EL (cell line): ENCODE data around the gene AATK.

Source experiments
- DNase-seq: peaks from one replicate; pipeline ENCODE4 v3.0.0-alpha.2; 2016

The AATK gene

GRCh38 chr17:81179861-81180260 is 13.8 kb upstream of the AATK start:
- no peak for DNase-seq

- DNase-seq, result no peak
These were observed 13.2 kb upstream of the AATK start for GRCh38 chr17:81179220-81179619.

- DNase-seq, result no peak
These were observed 12.4 kb upstream of the AATK start for GRCh38 chr17:81178136-81179091.

GRCh38 chr17:81176666-81177065 is 10.6 kb upstream of the AATK start:
- DNase-seq, result no peak

GRCh38 chr17:81173762-81174155 is 7.7 kb upstream of the AATK start:
- DNase-seq, result no peak

DNA sequence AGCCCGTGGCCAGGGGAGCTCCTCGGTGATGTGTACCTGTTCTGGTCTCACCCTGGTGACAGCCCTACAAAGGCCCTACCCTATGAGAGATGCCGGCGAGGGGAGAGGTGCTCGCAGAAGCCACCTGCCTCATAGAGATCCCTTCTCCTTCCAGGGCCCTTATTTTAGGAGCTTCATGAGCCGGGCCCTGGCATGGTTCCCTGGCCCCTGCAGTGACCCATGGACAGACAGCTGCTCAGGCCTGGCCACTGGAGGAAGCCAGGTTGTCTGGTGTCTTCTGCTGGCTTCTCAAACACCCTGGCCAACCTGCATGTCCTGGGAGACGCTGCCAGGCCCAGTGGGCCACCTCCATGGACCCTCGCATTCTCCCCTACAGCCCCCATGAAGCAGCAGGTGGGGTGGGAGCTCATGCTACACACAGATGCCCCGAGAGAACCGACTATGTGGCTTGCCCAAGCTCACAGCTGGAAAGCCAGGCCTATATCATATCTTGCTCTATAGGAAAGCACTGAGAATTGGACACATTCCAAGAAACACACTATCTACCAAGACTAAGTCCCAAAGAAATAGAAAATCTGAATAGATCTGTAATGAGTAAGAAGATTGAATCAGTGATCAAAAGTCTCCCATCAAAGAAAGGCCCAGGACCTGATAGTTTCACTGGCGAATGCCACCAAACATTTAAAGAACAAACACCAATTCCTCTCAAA is 7.2 kb upstream of the AATK start:
- DNase-seq, result no peak

- DNase-seq, result no peak
These were observed 5.9 kb upstream of the AATK start for GRCh38 chr17:81171941-81172340.

GRCh38 chr17:81170727-81171494 is 4.9 kb upstream of the AATK start:
- no peak for DNase-seq

DNA sequence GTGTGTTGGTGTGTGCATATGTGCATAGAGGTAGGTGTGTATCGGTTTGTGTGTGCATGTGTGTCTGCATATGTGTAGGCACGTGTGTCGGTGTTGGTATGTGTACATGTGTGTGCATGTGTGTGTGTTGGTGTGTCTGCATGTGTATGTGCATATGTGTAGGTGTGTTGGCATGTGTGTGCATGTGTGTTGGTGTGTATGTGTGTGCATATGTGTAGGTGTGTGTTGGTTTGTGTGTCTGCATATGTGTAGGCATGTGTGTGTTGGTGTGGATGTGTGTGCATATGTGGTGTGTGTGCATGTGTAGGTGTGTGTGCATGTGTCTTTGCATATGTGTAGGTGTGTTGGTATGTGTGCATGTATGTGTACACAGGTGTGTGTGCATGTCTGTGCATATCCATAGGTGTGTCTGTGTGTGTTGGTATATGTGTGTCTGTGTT is 3.9 kb upstream of the AATK start:
- no peak for DNase-seq

DNA sequence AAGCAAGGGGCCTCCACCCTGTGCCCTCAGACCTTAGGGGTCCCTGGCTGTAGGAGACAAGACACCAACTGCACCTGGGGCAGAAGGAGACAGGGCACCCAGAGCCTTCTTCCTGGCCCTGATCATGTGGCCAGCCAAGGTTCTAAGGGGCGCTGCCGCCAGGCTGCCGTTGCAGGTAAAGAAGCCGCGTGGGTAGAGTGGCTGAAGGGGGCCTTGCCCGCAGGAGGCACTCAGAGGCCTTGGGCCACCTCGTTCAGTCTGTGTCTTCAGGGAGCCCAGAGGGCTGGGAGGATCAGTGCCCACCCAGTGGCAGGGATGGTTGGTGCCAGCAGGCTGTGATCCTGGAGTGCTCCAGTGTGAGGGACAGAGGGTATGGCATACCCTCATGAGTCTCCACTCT is 1.6 kb upstream of the AATK start:
- DNase-seq, result no peak

DNA sequence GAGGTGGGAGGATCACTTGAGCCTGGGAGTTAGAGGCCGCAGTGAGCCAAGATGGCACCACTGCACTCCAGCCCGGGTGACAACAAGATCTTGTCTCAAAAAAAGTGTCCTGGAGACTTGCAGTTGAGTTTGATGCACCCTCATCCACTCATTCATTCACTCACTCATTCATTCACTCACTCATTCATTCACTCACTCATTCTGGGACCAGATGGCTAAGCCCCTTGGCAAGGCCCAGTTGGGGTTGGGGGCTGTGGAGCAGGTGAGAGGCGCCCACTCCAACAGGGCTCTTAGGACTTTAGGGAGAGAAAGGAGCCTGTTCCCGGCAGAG is 1.1 kb upstream of the AATK start:
- no peak for DNase-seq

GRCh38 chr17:81165246-81166032 is 582 bp downstream of the AATK start, which contains the start of gene PVALEF:
Gene PVALEF, plus strand, starts transcription at chr17:81165507. Its CDS starts 15,720 bp downstream, at chr17:81181227.
- DNase-seq, result no peak

GRCh38 chr17:81164371-81165245 is 1.4 kb downstream of the AATK start:
- DNase-seq, result no peak

DNA sequence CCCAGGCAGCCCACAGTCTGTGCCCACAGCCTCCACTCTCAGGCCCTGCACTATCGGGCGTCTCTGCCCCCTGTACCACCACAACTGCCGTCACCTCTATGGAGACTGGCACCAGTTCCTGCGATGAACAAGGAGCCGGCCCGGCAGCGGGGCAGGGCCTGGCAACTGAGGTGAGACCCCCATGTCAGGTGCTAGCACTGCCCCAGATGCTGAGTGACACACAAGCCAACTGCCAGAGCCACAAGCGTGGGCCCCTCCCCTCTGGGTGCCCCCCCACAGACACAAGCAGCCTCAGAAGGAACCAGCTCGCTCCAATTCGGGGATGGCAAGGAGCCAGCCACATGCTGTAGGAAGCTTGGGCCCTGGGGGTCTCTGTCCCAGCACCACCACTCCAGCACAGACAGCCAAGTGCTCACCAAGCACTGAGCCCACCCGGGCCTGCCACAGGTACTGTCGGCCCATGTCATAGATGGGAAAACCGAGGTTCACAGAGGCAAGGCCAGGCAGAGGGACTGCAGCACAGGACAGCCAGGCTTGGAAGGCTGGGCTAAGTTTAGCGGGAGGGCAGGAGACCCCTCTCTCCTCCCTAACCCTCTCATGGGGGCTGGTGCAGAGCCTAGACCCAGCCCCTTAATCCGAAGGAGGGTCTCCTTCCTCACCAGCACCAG is 2.2 kb downstream of the AATK start:
- no peak for DNase-seq

GRCh38 chr17:81163051-81163695 is 2.8 kb downstream of the AATK start:
- DNase-seq, result no peak

DNA sequence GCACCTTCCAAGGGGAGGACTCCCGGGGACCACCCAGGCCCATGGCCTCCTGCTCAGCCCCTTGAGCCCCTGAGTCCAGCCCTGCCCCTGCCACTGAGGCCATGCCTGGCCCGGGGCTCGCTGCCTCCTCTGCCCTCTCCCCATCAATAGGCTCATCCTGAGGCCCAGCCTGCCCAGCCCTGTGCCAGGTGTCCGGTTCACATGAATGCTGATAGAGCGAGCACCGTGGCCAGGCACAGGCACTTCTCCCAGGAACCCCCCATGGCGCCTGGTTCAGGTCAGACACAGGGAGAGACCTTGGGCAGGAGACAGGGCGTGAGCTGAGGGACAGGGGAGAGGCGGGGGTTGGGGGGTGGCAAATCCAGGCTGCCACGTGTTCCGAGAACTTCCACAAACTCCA is 3.5 kb downstream of the AATK start:
- DNase-seq, result no peak

GRCh38 chr17:81161972-81162371 is 4.0 kb downstream of the AATK start:
- no peak for DNase-seq

DNA sequence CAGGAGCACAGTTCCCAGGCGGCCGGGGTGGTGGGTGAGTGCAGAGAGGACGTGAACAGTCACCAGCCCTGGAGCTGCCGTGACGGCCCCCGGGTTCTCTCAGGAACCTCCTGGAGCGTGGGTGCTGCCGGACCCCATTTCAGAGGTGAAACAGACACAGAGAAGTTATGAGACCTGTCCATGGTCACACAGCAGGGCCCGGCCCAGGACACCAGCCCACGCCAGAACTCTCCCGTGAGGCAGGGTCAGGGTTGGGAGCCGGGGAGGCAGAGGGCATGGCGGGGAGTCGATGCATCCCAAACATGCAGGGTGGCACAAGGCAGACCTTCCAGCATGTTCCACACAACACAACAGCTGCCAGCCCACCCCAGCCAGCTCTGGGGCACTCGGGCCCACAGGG is 4.5 kb downstream of the AATK start:
- no peak for DNase-seq

DNA sequence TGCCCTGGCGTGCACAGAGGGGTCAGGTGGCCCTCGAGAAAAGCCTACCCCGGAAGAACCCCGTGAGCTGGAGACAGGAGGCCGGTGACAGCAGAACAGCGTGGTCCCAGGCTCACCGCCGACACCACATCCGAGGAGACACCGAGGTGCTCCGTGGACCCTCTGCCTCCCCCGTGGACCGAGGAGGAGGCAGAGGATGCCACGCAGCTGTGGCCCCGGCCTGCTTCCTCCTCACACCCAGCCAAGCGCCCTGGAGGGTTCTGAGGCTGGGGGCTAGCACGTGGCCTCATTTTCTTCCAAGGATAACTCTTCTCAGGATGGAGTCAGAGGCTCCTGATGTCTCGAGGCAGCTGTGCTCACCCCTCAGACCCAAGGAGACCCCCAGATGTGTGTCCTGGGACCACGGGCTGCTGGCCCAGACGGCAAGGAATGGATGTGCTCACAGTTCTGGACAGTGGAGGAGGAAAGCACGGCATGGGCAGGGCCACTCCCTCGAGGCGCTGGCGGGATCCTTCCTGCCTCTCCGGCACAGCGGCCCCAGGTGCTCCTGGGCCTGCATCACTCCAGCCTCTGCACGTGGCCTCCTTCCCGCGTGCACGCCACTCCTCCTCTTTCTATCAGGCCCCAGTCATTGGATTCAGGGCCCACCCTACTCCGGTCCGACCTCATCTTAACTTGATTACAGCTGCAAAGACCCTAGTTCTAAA is 5.1 kb downstream of the AATK start:
- DNase-seq, result no peak

DNA sequence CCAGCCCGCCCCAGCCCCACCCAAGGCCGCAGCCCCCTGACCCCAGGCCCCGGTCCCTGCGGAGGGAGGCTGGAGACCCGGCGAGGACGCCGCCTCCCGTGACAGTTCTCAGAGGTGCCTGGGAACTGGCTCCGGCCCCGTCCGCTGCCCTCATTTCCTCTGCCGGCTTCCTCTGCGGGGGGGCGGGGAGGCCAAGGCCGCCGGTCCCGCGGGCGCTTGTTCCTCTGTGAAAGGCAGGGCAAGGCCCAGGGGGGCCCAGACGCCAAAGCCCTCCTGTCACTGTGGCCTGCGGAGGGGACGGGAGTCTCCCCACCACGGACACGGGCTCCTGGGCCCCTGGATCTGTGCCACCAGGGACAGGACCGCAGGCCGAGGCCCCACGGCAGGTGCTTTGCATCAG is 5.7 kb downstream of the AATK start:
- no peak for DNase-seq
